ENCODE results near the gene AMHR2.

DNA sequence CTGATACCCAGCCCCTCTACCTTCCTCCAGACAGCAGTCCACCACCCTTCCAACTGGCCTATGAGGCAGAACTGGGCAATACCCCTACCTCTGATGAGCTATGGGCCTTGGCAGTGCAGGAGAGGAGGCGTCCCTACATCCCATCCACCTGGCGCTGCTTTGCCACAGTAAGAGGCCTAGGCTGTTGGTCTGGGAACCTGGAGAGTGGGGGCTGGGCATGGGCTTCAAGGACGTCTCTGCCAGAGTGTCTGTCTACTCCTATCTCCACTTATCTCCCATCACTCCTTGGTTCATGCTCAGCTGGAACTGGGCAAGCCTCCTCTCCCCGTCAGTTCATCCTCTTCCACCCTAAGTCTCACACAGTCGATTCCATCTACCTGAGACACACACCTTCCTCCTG lies 6.5 kb downstream of the AMHR2 start:
- TF ChIP-seq, protein P1, sequence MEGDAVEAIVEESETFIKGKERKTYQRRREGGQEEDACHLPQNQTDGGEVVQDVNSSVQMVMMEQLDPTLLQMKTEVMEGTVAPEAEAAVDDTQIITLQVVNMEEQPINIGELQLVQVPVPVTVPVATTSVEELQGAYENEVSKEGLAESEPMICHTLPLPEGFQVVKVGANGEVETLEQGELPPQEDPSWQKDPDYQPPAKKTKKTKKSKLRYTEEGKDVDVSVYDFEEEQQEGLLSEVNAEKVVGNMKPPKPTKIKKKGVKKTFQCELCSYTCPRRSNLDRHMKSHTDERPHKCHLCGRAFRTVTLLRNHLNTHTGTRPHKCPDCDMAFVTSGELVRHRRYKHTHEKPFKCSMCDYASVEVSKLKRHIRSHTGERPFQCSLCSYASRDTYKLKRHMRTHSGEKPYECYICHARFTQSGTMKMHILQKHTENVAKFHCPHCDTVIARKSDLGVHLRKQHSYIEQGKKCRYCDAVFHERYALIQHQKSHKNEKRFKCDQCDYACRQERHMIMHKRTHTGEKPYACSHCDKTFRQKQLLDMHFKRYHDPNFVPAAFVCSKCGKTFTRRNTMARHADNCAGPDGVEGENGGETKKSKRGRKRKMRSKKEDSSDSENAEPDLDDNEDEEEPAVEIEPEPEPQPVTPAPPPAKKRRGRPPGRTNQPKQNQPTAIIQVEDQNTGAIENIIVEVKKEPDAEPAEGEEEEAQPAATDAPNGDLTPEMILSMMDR (IDR thresholded peaks at IDR 0.05): no peak
- TF ChIP-seq POLR2A (IDR thresholded peaks at IDR 0.05): no peak

Measured in heart left ventricle (tissue), 13 donors.